CD14-positive monocyte (primary cell): ENCODE measurements around the gene UFSP1. TPM values are rescaled to one million over a fixed set of nuclear protein-coding genes. Genes with fewer than 3 reads are reported as not detected.

Experiments used
- DNase-seq, 3 donors: peaks; one replicate each; pipeline ENCODE4 v3.0.0-alpha.2; 2011 to 2022
- H2AFZ ChIP-seq: 2 replicates; pipeline ENCODE4 v1.6.0; 2012; ENCODE audit warnings: mild to moderate bottlenecking, low read depth, low read length, inconsistent platforms; ENCODE audit not compliant: insufficient read depth, poor library complexity, severe bottlenecking
- H3K27ac ChIP-seq, 2 donors: 1 replicate in 1 of 2; 2 replicates in 1 of 2; pipeline ENCODE4 v1.5.1; 2012 to 2013; ENCODE audit warnings: low read length in 2 of 2, control low read depth in 1 of 2, inconsistent platforms in 1 of 2, low read depth in 1 of 2, mild to moderate bottlenecking in 1 of 2
- H3K27me3 ChIP-seq, 2 donors: one replicate each; pipeline versions ENCODE4 v1.6.0 to v1.6.1; 2011 to 2013; ENCODE audit warnings: low read length in 2 of 2; ENCODE audit not compliant: control insufficient read depth in 2 of 2, insufficient read depth in 2 of 2
- H3K36me3 ChIP-seq, 2 donors: replicated peaks in 1 of 2; 1 replicate in 1 of 2; 2 replicates in 1 of 2; pipeline versions ENCODE4 v1.5.1 to v1.6.1; 2012 to 2013; ENCODE audit warnings: low read length in 2 of 2, control low read depth in 1 of 2, inconsistent platforms in 1 of 2, mild to moderate bottlenecking in 1 of 2; ENCODE audit not compliant: insufficient read depth in 2 of 2, control insufficient read depth in 1 of 2
- H3K4me1 ChIP-seq, 2 donors: 1 replicate in 1 of 2; 2 replicates in 1 of 2; pipeline versions ENCODE4 v1.5.1 to v1.6.1; 2012 to 2013; ENCODE audit warnings: low read length in 2 of 2, control low read depth in 1 of 2, inconsistent platforms in 1 of 2, mild to moderate bottlenecking in 1 of 2, moderate library complexity in 1 of 2; ENCODE audit not compliant: insufficient read depth in 2 of 2, control insufficient read depth in 1 of 2
- H3K4me2 ChIP-seq: replicated peaks from 2 replicates; pipeline ENCODE3; 2012; ENCODE audit warnings: low read length, moderate library complexity, mild to moderate bottlenecking; ENCODE audit not compliant: poor library complexity, severe bottlenecking; ENCODE audit errors: extremely low read depth
- H3K4me3 ChIP-seq, 3 experiments: fragments of 200-600 bp in 1 of 3; sonication (generic) in 1 of 3; replicated peaks in 1 of 3; 1 replicate in 2 of 3; 2 replicates in 1 of 3; pipeline ENCODE4 v1.5.1; 2011 to 2013; ENCODE audit warnings: low read length in 3 of 3, mild to moderate bottlenecking in 3 of 3, control low read depth in 2 of 3, low read depth in 2 of 3, inconsistent platforms in 1 of 3, moderate library complexity in 1 of 3
- H3K79me2 ChIP-seq: 2 replicates; pipeline ENCODE4 v1.6.0; 2012; ENCODE audit warnings: mild to moderate bottlenecking, control low read depth, inconsistent platforms, low read length, moderate library complexity; ENCODE audit not compliant: insufficient read depth
- H3K9ac ChIP-seq: 2 replicates; pipeline ENCODE4 v1.6.0; 2017; ENCODE audit warnings: low read length, mild to moderate bottlenecking; ENCODE audit not compliant: insufficient read depth, poor library complexity, severe bottlenecking
- H3K9me3 ChIP-seq, 2 donors: replicated peaks in 1 of 2; 1 replicate in 1 of 2; 2 replicates in 1 of 2; pipeline versions ENCODE4 v1.5.1 to v1.6.1; 2012 to 2013; ENCODE audit warnings: low read length in 2 of 2, control low read depth in 1 of 2; ENCODE audit not compliant: control insufficient read depth in 1 of 2, insufficient read depth in 1 of 2
- H4K20me1 ChIP-seq: 2 replicates; pipeline ENCODE4 v1.6.0; 2012; ENCODE audit warnings: mild to moderate bottlenecking, low read length, control low read depth, moderate library complexity; ENCODE audit not compliant: insufficient read depth
- H3K27ac Mint-ChIP-seq, 7 donors: one replicate each; pipeline ENCODE4 v1.8.0; 2020; ENCODE audit warnings: mild to moderate bottlenecking in 7 of 7, mixed read lengths in 7 of 7, moderate library complexity in 6 of 7, inconsistent platforms in 2 of 7
- H3K27me3 Mint-ChIP-seq, 3 donors: one replicate each; pipeline ENCODE4 v1.8.0; 2021 to 2022; ENCODE audit warnings: low read depth in 3 of 3, mild to moderate bottlenecking in 3 of 3, mixed read lengths in 3 of 3, moderate library complexity in 3 of 3, inconsistent platforms in 1 of 3
- H3K36me3 Mint-ChIP-seq, 2 donors: one replicate each; pipeline ENCODE4 v1.8.0; 2020; ENCODE audit warnings: mixed read lengths in 2 of 2, inconsistent platforms in 1 of 2, mild to moderate bottlenecking in 1 of 2
- H3K4me1 Mint-ChIP-seq: one replicate; pipeline ENCODE4 v1.8.0; 2020; ENCODE audit warnings: mild to moderate bottlenecking, mixed read lengths
- H3K4me3 Mint-ChIP-seq, 2 donors: one replicate each; pipeline ENCODE4 v1.8.0; 2020; ENCODE audit warnings: mild to moderate bottlenecking in 2 of 2, mixed read lengths in 2 of 2, moderate library complexity in 1 of 2
- H3K9me3 Mint-ChIP-seq, 7 donors: one replicate each; pipeline ENCODE4 v1.8.0; 2020 to 2022; ENCODE audit warnings: mixed read lengths in 7 of 7, mild to moderate bottlenecking in 6 of 7, moderate library complexity in 6 of 7, inconsistent platforms in 2 of 7
- WGBS: methylation state at CpG from one replicate; pipeline ENCODE4 v1.1.5; 2013; ENCODE audit warnings: missing lambda C conversion rate; ENCODE audit not compliant: insufficient coverage; 5-methylcytosine and 5-hydroxymethylcytosine counted together
- intact Hi-C, 2 donors: fragments of 100-400 bp; cut with micrococcal nuclease; formaldehyde crosslinking; loops; one replicate each; pipeline versions ENCODE4 v1.15.0 to v1.15.1; 2023
- polyA plus RNA-seq, 3 donors: library from polyadenylated mRNA; depleted of rRNA in 1 of 3; unstranded in 2 of 3; stranded (reverse) in 1 of 3; fragments of 300-500 nt in 2 of 3; fragments of >200 nt in 1 of 3; fragmentation: Illumina TruSeq in 2 of 3; gene quantifications; 1 replicate in 2 of 3; 2 replicates in 1 of 3; pipeline ENCODE4 v1.2.3, GENCODE V29; 2012 to 2021
- TF ChIP-seq, protein P1 (sequence below): fragments of 200-600 bp; IDR thresholded peaks from one replicate; pipeline ENCODE4 v1.8.0; 2022; ENCODE audit warnings: antibody characterized with exemption, mild to moderate bottlenecking

UFSP1 gene
- polyA plus RNA-seq, 3 donors: 0.57 to 0.76 (median 0.57) TPM

DNA sequence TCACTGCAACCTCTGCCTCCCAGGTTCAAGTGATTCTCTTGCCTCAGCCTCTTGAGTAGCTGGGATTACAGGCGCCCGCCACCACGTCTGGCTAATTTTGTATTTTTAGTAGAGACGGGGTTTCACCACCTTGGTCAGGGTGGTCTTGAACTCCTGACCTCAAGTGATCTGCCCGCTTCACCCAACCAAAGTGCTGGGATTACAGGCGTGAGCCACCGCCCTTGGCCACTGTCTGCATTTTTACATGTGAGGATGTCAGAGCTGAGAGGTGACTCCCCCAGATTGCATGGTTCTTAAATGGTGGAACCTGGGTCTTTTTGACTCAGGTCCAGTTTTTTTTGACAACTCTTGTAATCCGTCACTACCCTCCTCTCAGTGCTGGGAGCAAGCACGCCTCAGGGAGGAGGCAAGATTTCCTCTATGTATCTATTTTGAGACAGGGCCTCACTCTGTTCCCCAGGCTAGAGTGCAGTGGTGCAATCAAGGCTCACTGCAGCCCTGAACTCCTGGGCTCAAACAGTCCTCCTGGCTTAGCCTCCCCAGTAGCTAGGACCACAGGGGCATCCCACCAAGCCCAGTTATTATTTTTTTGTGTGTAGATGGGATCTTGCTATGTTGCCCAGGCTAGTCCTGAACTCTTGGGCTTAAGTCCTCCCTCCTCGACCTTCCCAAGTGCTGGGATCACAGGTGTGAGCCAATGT lies 15.8 kb downstream of the UFSP1 start:
- TF ChIP-seq, protein P1, sequence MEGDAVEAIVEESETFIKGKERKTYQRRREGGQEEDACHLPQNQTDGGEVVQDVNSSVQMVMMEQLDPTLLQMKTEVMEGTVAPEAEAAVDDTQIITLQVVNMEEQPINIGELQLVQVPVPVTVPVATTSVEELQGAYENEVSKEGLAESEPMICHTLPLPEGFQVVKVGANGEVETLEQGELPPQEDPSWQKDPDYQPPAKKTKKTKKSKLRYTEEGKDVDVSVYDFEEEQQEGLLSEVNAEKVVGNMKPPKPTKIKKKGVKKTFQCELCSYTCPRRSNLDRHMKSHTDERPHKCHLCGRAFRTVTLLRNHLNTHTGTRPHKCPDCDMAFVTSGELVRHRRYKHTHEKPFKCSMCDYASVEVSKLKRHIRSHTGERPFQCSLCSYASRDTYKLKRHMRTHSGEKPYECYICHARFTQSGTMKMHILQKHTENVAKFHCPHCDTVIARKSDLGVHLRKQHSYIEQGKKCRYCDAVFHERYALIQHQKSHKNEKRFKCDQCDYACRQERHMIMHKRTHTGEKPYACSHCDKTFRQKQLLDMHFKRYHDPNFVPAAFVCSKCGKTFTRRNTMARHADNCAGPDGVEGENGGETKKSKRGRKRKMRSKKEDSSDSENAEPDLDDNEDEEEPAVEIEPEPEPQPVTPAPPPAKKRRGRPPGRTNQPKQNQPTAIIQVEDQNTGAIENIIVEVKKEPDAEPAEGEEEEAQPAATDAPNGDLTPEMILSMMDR: no peak
- intact Hi-C loops: no loop called here

GRCh38 chr7:100867776-100868485 lies 21.6 kb downstream of the UFSP1 start:
- TF ChIP-seq, protein P1: no peak
- Histone ChIP-seq H3K4me3 (peak overlapping the region; percentile 4 to 74 (median 47)), H4K20me1 (peaks cover 21% of the 10 kb centered on the region), H3K9ac (peak overlapping the region; percentile 69), H2AFZ (peak overlapping the region; percentile 85), H3K9me3 (no peaks in the 10 kb centered on the region), H3K27me3 (no peaks in the 10 kb centered on the region), H3K4me2 (peak overlapping the region; percentile 88), H3K4me1 (peaks cover 28 to 38% of the 10 kb centered on the region in 2 donors), H3K27ac (no peak overlapping the region), H3K79me2 (peaks cover 6% of the 10 kb centered on the region), H3K36me3 (peaks cover 23 to 26% of the 10 kb centered on the region in 2 donors)
- peaks cover 37 to 39% of the 10 kb centered on the region in 2 donors for H3K36me3 Mint-ChIP-seq
- H3K4me3 Mint-ChIP-seq: peak overlapping the region; percentile 83 to 94
- DNase-seq: no peak
- whole genome bisulfite sequencing: 17% methylated on average over 21 of the region's 27 CpGs
- peaks cover 0 to 4% (median 4%) of the 10 kb centered on the region in 3 donors for H3K27me3 Mint-ChIP-seq
- peak overlapping the region in 4 of 7 donors; percentile 6 to 47 (median 39) for H3K27ac Mint-ChIP-seq
- intact Hi-C loops: no loop called here
- peaks cover 37% of the 10 kb centered on the region for H3K4me1 Mint-ChIP-seq
- H3K9me3 Mint-ChIP-seq: no peaks in the 10 kb centered on the region

More for the DNA sequence above, 15.8 kb downstream of the UFSP1 start:
- Histone ChIP-seq H4K20me1 (peaks cover 35% of the 10 kb centered on the region), H3K36me3 (peaks cover 0 to 13% of the 10 kb centered on the region in 2 donors), H3K4me2 (peak overlapping the region; percentile 95), H3K4me3 (peak overlapping the region in 1 of 3 experiments; percentile 98), H3K27ac (peak overlapping the region; percentile 79 to 94), H3K4me1 (peaks cover 22 to 34% of the 10 kb centered on the region in 2 donors), H3K9me3 (no peaks in the 10 kb centered on the region), H3K79me2 (peaks cover 38% of the 10 kb centered on the region), H3K27me3 (no peaks in the 10 kb centered on the region), H2AFZ (peak overlapping the region; percentile 94), H3K9ac (peak overlapping the region; percentile 90)
- Mint-ChIP-seq H3K36me3 (peaks cover 36 to 41% of the 10 kb centered on the region in 2 donors), H3K27ac (peak overlapping the region in 6 of 7 donors; percentile 15 to 98 (median 95)), H3K4me1 (peaks cover 29% of the 10 kb centered on the region), H3K4me3 (peak overlapping the region; percentile 97), H3K9me3 (peaks cover 0 to 3% (median 0%) of the 10 kb centered on the region in 7 donors), H3K27me3 (peaks cover 0 to 8% (median 0%) of the 10 kb centered on the region in 3 donors)
- no peak for DNase-seq
- 74% methylated on average over 8 of the region's 10 CpGs for WGBS
